Occipital lobe (tissue), 3 donors: Measurements from ENCODE around the gene SPATA6. TPM values are rescaled to one million over a fixed set of nuclear protein-coding genes. Genes with fewer than 3 reads are reported as not detected.

ENCODE experiments used
- DNase-seq: peaks from one replicate; lab custom pipeline; 2025; lab: John Stamatoyannopoulos, UW
- small RNA-seq: library from RNA; depleted of rRNA; stranded (forward); fragments of <200 nt; gene quantifications from one replicate; pipeline ENCODE3, GENCODE V24; 2014
- total RNA-seq: library from RNA; depleted of rRNA; stranded (reverse); fragments of >200 nt; gene quantifications from one replicate; pipeline ENCODE4 v1.2.3, GENCODE V29; 2014

Gene SPATA6
- total RNA-seq, 1 donor from 2014 or later = 15.8 TPM

DNA sequence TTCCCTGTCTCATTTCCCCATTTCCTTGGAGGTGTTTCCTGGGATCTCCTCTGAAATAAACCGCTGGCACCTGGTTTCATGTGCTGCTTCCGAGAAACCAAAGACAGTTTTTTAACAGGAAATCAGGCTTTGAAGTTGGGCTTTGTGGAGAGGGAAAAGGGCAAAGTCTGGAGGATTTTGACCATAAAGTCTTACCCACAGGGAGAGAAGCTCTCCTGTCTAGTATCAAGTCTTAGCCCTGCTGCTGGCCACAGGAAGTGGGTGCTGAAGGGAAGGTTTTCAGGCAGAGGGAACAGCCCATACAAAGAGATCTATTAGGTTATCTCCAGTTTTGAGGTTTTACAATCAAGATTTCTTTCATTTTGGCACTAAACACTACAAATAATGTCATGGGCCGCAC is 220.2 kb downstream of the SPATA6 start:
- DNase-seq = no peak

DNA sequence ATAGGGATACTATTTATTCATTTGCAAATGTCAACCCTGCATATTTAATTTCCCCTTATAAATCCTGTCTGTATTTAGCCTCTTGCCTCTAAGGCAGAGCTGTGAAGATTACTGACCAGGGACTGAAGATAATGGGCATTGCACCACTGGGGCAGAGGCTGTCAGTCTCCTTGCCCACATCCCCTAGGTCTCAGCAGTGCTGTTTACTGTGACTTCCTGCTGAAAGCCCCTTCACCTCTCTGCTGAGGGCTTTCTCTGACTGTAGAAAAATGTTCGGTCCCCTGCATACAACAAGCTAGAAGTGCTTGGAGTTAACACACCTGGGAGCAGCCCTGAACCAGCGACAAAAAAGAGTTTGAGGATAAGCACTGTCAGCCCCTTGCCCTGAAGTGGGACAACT is 220.7 kb downstream of the SPATA6 start:
- DNase-seq = no peak

DNA sequence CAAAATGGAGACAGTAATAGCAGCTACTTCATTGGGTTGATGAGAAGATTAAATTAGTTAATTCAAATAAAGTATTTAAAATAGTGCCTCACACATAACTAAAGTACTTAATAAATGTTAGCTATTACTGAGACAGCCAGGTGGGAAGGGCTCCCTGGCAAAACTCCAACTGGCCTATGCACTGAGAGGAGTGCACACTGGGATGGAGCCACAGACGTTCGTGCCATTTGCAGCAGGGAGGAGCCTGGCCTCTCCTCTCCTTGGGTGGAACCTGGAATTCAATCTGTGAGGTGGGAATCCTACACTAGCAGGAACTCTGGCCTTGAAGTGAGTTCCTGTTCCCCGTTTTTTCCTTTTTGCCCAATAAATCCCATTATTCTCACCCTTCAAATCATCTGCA is 221.4 kb downstream of the SPATA6 start:
- no peak for DNase-seq

DNA sequence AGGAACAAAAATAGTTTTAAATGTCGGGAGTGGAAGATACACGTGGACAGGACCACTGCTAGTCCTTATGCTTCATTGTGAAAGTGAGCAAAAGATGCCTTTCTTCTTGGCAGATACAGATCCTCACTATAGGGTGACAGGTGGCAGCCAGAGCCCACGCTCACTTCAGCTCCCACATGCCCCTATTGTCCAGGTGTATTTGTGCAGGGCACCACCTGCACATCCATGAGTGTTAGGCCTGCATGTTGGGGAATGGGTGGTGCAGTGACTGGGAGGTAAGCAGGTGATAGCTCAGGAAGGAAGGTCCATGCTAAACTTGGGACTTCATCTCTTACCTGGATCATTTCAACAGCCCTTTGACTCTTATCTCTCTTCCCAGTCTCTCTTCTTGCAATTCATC is 222.1 kb downstream of the SPATA6 start:
- no peak for DNase-seq

DNA sequence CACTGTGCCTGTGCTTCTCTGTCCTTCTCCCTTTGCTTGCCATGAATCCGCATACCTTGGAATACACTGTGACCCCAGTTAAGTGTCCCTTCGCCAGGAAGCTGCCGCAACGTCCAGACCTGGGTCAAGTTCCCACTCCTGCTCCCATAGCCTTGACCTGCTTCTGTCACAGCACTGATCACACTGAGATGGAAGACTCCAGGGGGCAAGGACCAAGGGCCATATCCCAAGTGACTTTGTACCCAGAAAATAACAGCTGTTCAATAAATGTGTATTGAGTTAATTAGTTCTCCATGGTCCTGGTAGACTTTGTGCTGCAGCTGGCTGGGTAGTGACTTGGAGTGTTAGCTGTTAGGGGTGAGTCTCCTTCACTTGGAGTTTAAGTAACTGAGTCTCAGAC is 223.6 kb downstream of the SPATA6 start:
- no peak for DNase-seq

DNA sequence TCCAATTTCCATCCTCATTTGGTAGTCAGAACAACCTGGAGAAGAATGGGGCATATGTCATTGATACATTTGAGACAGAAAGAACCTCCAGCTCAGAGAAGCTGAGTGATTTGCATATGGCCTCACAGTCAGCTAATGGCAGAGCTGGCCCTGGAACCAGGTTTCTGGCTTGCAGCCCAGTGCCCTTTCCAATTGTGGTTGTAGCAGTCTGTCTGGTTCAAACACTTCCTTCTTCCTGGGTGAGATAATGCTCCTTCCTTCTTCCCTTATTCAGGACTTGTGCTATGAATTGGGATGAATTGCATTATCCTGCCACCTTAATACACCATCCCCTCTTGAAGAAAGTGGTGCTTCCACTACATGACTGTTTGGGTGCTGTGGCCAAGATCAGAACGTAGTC is 225.3 kb downstream of the SPATA6 start:
- DNase-seq = no peak

Small RNA genes within 50 kb of the gene (small RNA-seq; reads per million reads assigned to genes)
- not detected for gene RNU4-61P
- gene RNU6-723P = not detected

Other genes with a start within 250 kb of the SPATA6 start
- not detected for gene SLC5A9, start 249.5 kb downstream of the SPATA6 start, total RNA-seq